CD4-positive, alpha-beta T cell treated with Interleukin-12 subunit alpha and Interleukin-12 subunit beta, for 1 hour (primary cell): ENCODE data around the gene OR51A7.
"Not testable (repeated sequence)": the region's sequence is repeated elsewhere in the genome, so short reads cannot be mapped to it uniquely, and the experiment has no call there.

Experiments used
- DNase-seq: peaks from one replicate; pipeline ENCODE4 v3.0.0-alpha.2; 2020

Gene OR51A7

GRCh38 chr11:4903484-4903883 lies at the start of gene OR51A7:
TSS of gene OR51A7 (plus strand) at chr11:4903783. CDS start at chr11:4907370, 3,587 bp downstream.
- no peak for DNase-seq

GRCh38 chr11:4854286-4854685 lies 49.3 kb upstream of the OR51A7 start:
- DNase-seq, result not testable (repeated sequence)

- DNase-seq, result no peak
Observed at GRCh38 chr11:4862447-4863236, 40.9 kb upstream of the OR51A7 start.

- no peak for DNase-seq
Observed at GRCh38 chr11:4863876-4864275, 39.7 kb upstream of the OR51A7 start.

- no peak for DNase-seq
Observed at GRCh38 chr11:4865855-4866254, 37.7 kb upstream of the OR51A7 start.

- DNase-seq, result no peak
Observed at GRCh38 chr11:4881188-4881587, 22.4 kb upstream of the OR51A7 start.

- no peak for DNase-seq
Observed at GRCh38 chr11:4881860-4882500, 21.6 kb upstream of the OR51A7 start, which contains the start of gene OR51T1. TSS of gene OR51T1 (plus strand) at chr11:4881900. CDS start at chr11:4881900, 0 bp downstream.

- no peak for DNase-seq
Observed at GRCh38 chr11:4882543-4882942, 21.0 kb upstream of the OR51A7 start.

- no peak for DNase-seq
Observed at GRCh38 chr11:4884361-4884760, 19.2 kb upstream of the OR51A7 start.

- DNase-seq, result no peak
Observed at GRCh38 chr11:4886186-4886585, 17.4 kb upstream of the OR51A7 start.

GRCh38 chr11:4887591-4887990 lies 16.0 kb upstream of the OR51A7 start:
- DNase-seq, result no peak

GRCh38 chr11:4890279-4890678 lies 13.3 kb upstream of the OR51A7 start:
- DNase-seq, result no peak

GRCh38 chr11:4891996-4892640 lies 11.5 kb upstream of the OR51A7 start:
- no peak for DNase-seq

- DNase-seq, result no peak
Observed at GRCh38 chr11:4916581-4916980, 13.0 kb downstream of the OR51A7 start.

- DNase-seq, result no peak
Observed at GRCh38 chr11:4919250-4919649, 15.7 kb downstream of the OR51A7 start, which contains the start of gene OR51G2. TSS of gene OR51G2 (minus strand) at chr11:4919350. CDS start at chr11:4915663, 3,687 bp downstream.

- no peak for DNase-seq
Observed at GRCh38 chr11:4921796-4922195, 18.2 kb downstream of the OR51A7 start.

- DNase-seq, result no peak
Observed at GRCh38 chr11:4922304-4922703, 18.7 kb downstream of the OR51A7 start.

- DNase-seq, result no peak
Observed at GRCh38 chr11:4924239-4924638, 20.7 kb downstream of the OR51A7 start, which contains the start of gene OR51G1. TSS of gene OR51G1 (minus strand) at chr11:4924339. CDS start at chr11:4924339, 0 bp downstream.

- DNase-seq, result no peak
Observed at GRCh38 chr11:4926608-4927007, 23.0 kb downstream of the OR51A7 start.

- no peak for DNase-seq
Observed at GRCh38 chr11:4932751-4933150, 29.2 kb downstream of the OR51A7 start.

GRCh38 chr11:4936745-4937144 lies 33.2 kb downstream of the OR51A7 start:
- no peak for DNase-seq

- DNase-seq, result no peak
Observed at GRCh38 chr11:4947505-4947904, 43.9 kb downstream of the OR51A7 start, which contains the start of gene OR51A4. TSS of gene OR51A4 (minus strand) at chr11:4947605. CDS start at chr11:4947100, 505 bp downstream.

GRCh38 chr11:4955613-4956012 lies 52.0 kb downstream of the OR51A7 start, which contains the start of gene OR51A2:
TSS of gene OR51A2 (minus strand) at chr11:4955713. CDS start at chr11:4955713, 0 bp downstream.
- DNase-seq, result not testable (repeated sequence)
